ENCODE data around the gene PECR. TPM values are rescaled to one million over a fixed set of nuclear protein-coding genes. Genes with fewer than 3 reads are reported as not detected.
"Not testable (repeated sequence)": the region's sequence is repeated elsewhere in the genome, so short reads cannot be mapped to it uniquely, and the experiment has no call there.

PECR gene
- total RNA-seq, 1 donor from 2014 or later = 3.1 TPM

- ATAC-seq = peak; percentile 90
These were observed 58.5 kb downstream of the PECR start for GRCh38 chr2:216023055-216023648.

- no peak for ATAC-seq
These were observed 59.6 kb downstream of the PECR start for GRCh38 chr2:216021768-216022565.

- ATAC-seq = no peak
These were observed 62.9 kb downstream of the PECR start for GRCh38 chr2:216018709-216019108.

- peak; percentile 72 for ATAC-seq
These were observed 64.2 kb downstream of the PECR start for GRCh38 chr2:216017365-216017764.

DNA sequence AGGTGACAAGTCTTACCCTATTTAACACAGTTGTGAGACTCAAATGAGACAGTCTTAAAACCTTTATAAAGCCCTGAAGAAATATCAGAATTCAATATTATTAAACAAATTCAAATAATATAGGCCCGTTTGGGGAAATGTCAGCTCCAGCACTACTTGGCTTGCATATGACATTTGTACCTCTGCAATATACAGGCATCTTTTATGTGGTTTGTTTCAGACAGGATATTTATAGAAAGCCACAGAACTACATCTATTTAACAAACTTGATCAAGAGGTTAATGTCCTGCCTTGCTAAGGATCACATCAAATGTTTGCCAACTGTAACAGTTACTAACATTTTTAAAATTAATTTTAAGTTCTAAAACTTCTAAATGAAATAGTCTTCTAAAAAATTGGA lies 65.0 kb downstream of the PECR start:
- no peak for ATAC-seq

GRCh38 chr2:216015722-216016464 lies 65.7 kb downstream of the PECR start:
- ATAC-seq = no peak

GRCh38 chr2:216014986-216015385 lies 66.6 kb downstream of the PECR start:
- no peak for ATAC-seq

DNA sequence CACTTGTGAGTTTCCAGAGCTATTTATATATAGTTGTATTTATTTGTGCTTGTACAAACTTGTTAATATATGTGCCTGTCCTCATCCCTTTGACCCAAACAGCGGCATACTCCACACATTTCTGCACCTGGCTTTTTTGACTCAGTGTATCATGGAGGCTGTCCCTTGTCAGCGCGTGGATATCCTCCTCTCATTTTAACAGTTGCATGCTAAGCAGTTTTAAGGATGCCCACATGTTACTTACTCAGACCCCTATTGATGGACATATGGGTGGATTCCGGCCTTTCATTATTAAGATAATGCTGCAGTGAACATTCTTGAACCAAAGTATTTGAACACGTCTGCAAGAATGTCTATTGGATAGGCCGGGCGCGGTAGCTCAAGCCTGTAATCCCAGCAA lies 67.6 kb downstream of the PECR start:
- ATAC-seq = no peak

DNA sequence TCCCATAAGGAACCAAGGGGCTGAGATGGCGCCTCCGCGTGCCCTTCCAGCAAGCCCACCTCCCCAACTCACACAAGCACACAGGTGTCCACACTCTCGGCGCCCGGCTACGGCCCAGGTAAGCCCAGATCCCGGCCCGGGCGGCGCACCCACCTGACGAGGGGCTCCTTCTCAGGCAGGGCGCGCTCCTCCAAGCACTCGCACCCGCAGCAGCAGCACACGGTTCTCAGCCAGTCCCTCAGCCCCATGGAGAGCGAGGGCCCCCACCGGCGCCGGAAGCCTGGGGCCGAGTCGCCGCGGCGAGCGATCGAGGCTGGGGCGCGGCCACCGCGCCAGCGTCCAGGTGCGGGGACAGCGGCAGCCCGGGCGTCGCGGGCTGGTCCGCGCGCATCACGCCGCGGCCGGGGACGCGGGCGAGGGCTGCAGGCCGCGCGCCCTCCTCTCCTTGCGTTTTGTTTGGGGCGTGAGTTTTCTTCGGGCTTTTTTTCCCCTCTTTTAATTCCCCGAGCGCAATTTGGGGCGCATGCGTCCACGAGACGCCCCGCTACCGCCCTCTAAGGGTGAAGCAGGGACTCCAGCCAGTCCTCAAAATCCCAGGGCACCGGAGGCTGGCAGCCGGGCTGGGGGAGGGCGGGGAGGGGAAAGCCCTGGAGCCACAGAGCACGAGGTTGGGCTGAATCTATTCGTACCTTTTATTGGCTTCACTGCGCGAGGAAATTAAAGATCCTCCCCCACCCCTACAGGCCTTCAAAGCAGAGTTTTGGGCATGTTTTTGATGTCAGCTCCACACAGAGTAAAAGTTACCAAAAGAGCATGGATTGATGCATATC lies 68.3 kb downstream of the PECR start, which contains the start of gene MREG:
TSS of gene MREG (minus strand) at position 472 of the 830 bp plus-strand sequence. CDS start at position 248, 224 bp downstream.
- ATAC-seq = peak; percentile 61

GRCh38 chr2:216012830-216013079 lies 68.9 kb downstream of the PECR start:
- ATAC-seq = no peak

DNA sequence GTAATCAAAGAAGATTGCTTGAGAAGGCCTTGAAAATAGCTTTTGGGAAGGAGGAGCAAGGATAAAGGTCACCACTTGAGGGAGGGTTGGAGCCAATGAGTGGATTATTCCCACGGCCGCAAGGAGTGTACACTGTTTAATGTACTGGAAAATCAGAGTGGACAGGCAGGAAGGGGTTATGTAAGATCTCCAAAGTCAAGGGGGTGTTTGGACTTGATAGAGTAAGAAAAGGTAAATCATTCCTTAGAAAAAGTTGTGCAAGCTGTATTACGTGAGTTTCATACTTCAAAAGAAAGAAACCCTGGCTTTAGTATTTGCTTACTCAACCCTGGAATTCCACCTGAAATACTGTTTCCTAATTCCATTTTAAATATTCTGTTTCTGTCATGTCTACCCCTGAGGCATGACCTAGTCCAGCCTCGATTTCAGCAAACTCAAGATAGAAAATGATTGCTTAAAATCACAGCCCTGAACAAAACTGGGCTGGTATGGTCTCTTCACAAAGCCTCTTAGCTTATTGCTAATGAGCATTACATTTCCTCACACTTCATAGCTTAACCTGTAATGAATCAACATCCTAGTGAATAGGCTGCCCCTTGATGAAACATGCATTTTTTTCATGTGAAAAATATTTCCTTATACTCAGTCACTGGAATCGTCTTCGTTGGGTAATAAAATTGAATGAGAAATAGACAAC lies 69.3 kb downstream of the PECR start:
- peak; percentile 79 for ATAC-seq

DNA sequence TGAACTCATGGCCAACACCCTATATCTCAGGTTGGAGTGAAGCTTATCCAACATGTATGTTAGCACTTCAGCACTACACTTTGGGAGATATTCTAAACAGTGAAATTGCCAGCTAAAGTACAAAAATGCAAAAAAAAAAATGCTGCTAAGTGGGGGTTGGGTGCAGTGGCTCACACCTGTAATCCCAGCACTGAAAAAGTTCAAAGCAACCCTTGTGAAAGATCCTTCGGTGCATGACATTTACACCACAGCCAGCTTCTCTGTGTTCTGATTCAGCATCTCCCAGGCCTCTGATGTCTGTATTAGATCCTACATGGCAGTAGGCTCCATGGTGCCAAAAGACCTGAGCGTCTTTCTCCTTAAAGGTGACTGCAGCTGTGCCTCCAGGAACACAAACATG lies 72.4 kb downstream of the PECR start:
- not testable (repeated sequence) for ATAC-seq

DNA sequence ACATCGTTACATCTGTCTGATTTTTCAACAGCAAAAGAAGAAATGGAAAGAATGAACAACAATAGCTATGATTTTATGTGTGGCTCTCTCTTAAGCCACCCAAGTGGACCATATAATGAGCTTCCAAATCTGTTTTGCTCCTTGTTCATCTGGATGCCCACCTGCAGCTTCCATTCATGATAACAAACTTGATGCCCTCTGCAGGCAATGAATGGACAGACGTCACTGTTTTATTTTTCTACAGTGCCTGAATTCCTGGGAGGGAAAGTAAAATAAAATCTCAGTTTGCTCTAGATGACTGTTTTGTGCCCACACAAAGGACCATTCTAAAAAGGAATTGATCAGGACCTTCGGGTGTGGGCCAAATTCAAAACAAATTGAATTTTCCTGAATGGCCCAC lies 73.2 kb downstream of the PECR start:
- no peak for ATAC-seq

DNA sequence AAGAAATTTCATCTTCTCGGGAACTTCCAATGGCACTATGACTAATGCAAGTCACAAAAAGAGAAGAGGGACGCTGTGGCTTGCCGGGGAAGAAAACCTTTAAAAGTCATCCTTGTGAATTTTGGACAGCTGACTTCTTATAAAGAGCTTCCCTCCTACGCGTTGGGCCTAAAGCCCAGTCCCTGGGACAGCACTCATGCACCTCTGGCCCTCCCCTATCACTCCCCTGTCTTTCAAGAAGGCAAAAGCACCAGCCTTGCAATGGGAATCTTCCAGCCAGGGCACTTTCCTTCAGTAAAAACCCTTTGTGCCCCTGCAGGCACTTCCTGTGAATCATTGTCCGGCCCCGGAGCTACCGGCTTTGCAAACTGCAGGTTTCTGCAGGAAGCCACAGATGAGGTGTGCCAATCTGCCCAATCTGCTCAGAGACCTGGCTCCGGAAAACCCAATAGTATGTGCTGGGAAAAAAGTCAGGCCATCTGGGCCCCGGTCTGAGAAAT lies 75.4 kb downstream of the PECR start:
- peak; percentile 78 for ATAC-seq

GRCh38 chr2:216004697-216005283 lies 76.8 kb downstream of the PECR start:
- no peak for ATAC-seq

DNA sequence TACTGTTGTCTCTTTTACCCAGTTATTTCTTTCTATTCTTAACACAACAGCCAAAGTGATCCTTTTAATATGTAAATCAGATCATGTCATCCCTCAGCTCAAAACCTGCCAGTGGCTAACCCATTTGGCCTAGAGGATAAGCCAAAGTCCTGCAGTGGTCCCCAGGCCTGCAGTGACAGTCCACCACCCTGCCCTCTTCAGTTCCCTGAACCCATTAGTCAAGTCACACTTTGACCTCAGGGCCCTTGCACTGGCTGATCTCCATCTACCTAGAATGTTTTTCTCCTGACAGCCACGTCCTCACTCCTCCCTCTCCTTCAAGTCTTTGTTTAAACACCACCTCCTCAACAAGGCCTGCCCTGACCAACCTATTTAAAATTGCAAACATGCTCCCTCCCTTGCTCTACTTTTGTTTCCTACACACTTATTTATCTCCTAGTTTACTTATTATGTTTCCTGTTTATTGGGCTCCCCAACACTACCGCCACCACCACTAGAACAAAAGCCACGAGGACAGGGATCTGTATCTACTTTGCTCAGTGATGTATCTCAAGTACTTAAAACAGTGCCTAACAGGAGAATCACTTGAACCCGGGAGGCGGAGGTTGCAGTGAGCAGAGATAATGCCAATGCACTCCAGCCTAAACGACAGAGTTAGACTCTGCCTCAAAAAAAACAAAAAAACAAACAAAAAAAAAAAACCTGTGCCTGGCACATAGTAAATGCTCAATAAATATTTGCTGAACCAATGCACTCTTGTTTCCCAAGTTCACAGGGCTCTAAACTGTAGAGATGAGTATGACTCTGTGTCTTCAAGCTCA lies 77.5 kb downstream of the PECR start:
- no peak for ATAC-seq

DNA sequence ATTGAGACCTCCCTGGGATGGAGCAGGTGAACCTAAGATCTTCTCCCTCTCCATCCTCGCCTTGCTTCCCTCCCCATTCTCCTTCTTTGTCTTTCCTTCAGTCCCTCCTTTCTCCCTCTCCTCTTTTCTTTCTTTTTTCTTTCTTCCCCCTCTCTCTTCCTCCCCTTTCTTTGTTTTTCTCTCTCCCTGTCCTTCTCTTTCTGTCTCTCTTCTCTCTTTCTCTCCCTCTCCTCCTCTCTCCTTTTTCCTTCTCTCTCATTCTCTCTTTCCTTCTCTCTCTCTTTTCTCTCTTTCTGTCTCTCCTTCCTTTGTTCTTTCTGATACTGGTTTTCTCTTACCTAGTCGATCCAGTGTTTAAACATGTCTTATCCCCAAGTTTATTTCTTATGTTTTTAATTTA lies 78.9 kb downstream of the PECR start:
- no peak for ATAC-seq

DNA sequence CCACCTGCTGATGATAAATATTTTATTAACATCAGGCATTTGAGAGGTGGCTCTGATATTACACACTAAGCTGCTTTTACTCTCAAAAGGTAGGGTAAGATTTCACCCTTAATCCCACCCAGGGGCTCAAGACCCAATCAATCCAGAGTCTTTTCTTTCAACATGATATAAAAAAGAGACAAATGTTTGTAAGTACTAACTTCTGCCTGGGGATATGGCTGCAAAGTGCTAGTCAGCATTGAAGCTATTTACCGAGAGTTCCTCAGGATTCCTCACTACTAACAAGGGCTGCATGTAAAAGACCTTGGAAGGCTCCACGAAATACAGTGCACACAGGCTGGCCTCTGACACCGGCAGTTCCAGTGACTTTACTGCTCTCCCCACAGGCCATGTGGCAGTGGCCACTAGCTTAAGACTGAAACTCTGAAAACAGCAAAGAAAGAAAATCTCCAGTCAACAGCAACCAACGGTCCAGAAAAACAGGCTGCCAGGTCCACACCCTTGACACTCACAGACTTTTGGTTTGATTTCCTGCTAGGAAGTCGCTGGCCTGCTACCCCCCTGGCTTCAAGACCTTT lies 79.4 kb downstream of the PECR start:
- ATAC-seq = peak; percentile 43

GRCh38 chr2:216001216-216002100 lies 80.2 kb downstream of the PECR start:
- ATAC-seq = no peak
